DND-41 (cell line): ENCODE measurements around the gene INSC.

ENCODE experiments used
- ATAC-seq: fragments of 200-7000 bp; cut with Tn5 transposase; 3 replicates; pipeline ENCODE4 v1.9.1; 2021; ENCODE audit warnings: low read depth; ENCODE audit not compliant: insufficient read depth
- DNase-seq: peaks from one replicate; pipeline ENCODE4 v3.0.0-alpha.2; 2020
- H2AFZ ChIP-seq: 2 replicates; pipeline ENCODE4 v1.6.0; 2012; ENCODE audit warnings: low read depth, low read length
- H3K27ac ChIP-seq: 2 replicates; pipeline ENCODE4 v1.5.1; 2012; ENCODE audit warnings: low read length, inconsistent platforms
- H3K27me3 ChIP-seq: fragments of 200-600 bp; sonication (generic); 2 replicates; pipeline ENCODE4 v1.6.0; 2012; ENCODE audit warnings: low read length, mild to moderate bottlenecking, inconsistent platforms; ENCODE audit not compliant: insufficient read depth, poor library complexity
- H3K36me3 ChIP-seq: 2 replicates; pipeline ENCODE4 v1.5.1; 2012; ENCODE audit warnings: low read length, inconsistent platforms; ENCODE audit not compliant: insufficient read depth
- H3K4me1 ChIP-seq: 2 replicates; pipeline ENCODE4 v1.5.1; 2012; ENCODE audit warnings: mild to moderate bottlenecking, low read length; ENCODE audit not compliant: insufficient read depth
- H3K4me2 ChIP-seq: 2 replicates; pipeline ENCODE4 v1.6.0; 2012; ENCODE audit warnings: mild to moderate bottlenecking, moderate library complexity, low read length, inconsistent platforms; ENCODE audit not compliant: insufficient read depth
- H3K4me3 ChIP-seq, 2 experiments: fragments of 200-600 bp in 1 of 2; shearing (Covaris generic) in 1 of 2; 2 replicates each; pipeline ENCODE4 v1.5.1; 2012 to 2016; ENCODE audit warnings: inconsistent platforms in 2 of 2, low read length in 2 of 2, mild to moderate bottlenecking in 2 of 2, low read depth in 1 of 2, moderate library complexity in 1 of 2
- H3K79me2 ChIP-seq: 2 replicates; pipeline ENCODE4 v1.6.0; 2012; ENCODE audit warnings: low read length, inconsistent platforms; ENCODE audit not compliant: insufficient read depth
- H3K9ac ChIP-seq: 2 replicates; pipeline ENCODE4 v1.6.0; 2012; ENCODE audit warnings: low read depth, mild to moderate bottlenecking, inconsistent platforms, low read length, moderate library complexity
- H3K9me3 ChIP-seq: 2 replicates; pipeline ENCODE4 v1.5.1; 2012; ENCODE audit warnings: low read length, moderate library complexity, mild to moderate bottlenecking, inconsistent platforms; ENCODE audit not compliant: insufficient read depth, severe bottlenecking
- H4K20me1 ChIP-seq: 2 replicates; pipeline ENCODE4 v1.6.0; 2012; ENCODE audit warnings: low read length; ENCODE audit not compliant: insufficient read depth
- EZH2 ChIP-seq: IDR thresholded peaks from 3 replicates; pipeline ENCODE4 v1.6.1; 2012; ENCODE audit warnings: borderline replicate concordance, low read depth, mild to moderate bottlenecking, moderate library complexity, low read length, inconsistent platforms; ENCODE audit not compliant: severe bottlenecking
- TF ChIP-seq, protein P1 (sequence below): IDR thresholded peaks from 2 replicates; pipeline ENCODE4 v1.5.1; 2012; ENCODE audit warnings: borderline replicate concordance, low read length, moderate library complexity, mild to moderate bottlenecking; ENCODE audit not compliant: poor library complexity, severe bottlenecking; ENCODE audit errors: extremely low read depth

Gene INSC

DNA sequence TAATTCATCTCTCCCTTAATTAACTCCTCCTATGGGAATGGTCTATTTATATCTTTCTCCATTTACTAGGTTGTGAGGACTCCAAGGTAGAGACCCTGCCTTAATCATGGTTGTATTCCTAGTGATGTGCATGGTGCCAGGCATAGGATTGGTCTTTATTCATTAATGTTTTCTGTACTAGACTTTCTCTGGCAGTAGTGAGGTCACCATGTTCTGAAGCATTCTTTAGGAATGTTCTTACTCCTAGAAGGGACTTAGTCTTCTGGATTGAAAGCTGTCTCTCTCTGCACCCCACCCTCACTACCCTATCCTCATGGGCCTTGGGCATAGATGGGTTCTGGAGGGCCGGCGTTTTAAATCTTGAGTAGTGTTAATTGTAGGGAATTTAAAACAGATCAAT is 10.6 kb upstream of the INSC start:
- TF ChIP-seq, protein P1, sequence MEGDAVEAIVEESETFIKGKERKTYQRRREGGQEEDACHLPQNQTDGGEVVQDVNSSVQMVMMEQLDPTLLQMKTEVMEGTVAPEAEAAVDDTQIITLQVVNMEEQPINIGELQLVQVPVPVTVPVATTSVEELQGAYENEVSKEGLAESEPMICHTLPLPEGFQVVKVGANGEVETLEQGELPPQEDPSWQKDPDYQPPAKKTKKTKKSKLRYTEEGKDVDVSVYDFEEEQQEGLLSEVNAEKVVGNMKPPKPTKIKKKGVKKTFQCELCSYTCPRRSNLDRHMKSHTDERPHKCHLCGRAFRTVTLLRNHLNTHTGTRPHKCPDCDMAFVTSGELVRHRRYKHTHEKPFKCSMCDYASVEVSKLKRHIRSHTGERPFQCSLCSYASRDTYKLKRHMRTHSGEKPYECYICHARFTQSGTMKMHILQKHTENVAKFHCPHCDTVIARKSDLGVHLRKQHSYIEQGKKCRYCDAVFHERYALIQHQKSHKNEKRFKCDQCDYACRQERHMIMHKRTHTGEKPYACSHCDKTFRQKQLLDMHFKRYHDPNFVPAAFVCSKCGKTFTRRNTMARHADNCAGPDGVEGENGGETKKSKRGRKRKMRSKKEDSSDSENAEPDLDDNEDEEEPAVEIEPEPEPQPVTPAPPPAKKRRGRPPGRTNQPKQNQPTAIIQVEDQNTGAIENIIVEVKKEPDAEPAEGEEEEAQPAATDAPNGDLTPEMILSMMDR: no peak
- TF ChIP-seq EZH2: no peak
- no peaks in the 10 kb centered on the region for H3K79me2 ChIP-seq
- no peak overlapping the region for H3K4me3 ChIP-seq
- H3K27me3 ChIP-seq: peaks cover 19% of the 10 kb centered on the region
- H3K9ac ChIP-seq: no peak overlapping the region
- H3K4me1 ChIP-seq: no peaks in the 10 kb centered on the region
- H3K27ac ChIP-seq: no peak overlapping the region
- H3K9me3 ChIP-seq: no peaks in the 10 kb centered on the region
- ATAC-seq: no peak
- H2AFZ ChIP-seq: no peak overlapping the region
- H3K4me2 ChIP-seq: no peak overlapping the region
- H3K36me3 ChIP-seq: no peaks in the 10 kb centered on the region
- no peaks in the 10 kb centered on the region for H4K20me1 ChIP-seq
- DNase-seq: no peak

DNA sequence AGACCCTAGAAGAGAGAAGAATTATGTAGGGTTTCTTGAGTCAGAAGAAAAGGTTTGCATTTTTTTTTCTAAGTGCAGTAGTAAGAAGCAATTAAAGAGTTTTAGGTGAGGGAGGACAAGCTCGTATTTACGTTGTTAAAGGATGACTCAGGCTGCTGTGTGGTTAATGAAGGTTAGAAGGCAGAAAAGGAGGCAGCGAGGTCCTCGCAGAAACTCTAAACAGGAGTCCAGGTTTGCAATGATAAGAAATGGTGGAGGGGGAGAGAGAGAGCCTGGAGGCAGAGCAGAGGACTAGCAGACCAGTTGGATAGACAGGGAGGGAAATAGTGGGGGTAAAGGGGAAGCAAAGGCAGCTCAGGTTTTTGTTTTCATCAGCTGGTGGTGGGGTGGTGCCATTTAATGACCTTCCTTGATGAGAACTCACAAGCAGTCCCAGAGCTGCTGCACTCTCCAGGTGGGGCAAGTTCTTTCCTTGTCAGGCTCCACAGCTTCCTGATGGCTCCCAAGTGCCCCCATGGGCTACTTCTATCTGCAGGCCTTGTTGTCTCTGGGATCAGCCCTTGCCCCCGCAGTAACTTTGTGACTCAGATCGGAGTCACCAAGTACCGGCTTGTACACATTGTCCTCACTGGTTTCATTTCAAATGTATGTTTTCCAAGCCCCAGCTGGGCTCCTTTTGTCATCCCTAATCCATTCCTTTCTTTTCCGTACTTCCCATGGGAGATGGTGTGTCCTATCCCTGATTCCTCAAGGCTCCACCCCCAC is 8.3 kb upstream of the INSC start:
- H3K4me1 ChIP-seq: no peaks in the 10 kb centered on the region
- ATAC-seq (no peak), DNase-seq (no peak)
- no peaks in the 10 kb centered on the region for H3K9me3 ChIP-seq
- H3K4me3 ChIP-seq: no peak overlapping the region
- H3K27me3 ChIP-seq: peaks cover 13% of the 10 kb centered on the region
- H4K20me1 ChIP-seq: no peaks in the 10 kb centered on the region
- no peak for TF ChIP-seq EZH2
- TF ChIP-seq, protein P1: no peak
- no peak overlapping the region for H3K4me2 ChIP-seq
- H2AFZ ChIP-seq: no peak overlapping the region
- H3K36me3 ChIP-seq: no peaks in the 10 kb centered on the region
- no peaks in the 10 kb centered on the region for H3K79me2 ChIP-seq
- no peak overlapping the region for H3K9ac ChIP-seq
- H3K27ac ChIP-seq: no peak overlapping the region

DNA sequence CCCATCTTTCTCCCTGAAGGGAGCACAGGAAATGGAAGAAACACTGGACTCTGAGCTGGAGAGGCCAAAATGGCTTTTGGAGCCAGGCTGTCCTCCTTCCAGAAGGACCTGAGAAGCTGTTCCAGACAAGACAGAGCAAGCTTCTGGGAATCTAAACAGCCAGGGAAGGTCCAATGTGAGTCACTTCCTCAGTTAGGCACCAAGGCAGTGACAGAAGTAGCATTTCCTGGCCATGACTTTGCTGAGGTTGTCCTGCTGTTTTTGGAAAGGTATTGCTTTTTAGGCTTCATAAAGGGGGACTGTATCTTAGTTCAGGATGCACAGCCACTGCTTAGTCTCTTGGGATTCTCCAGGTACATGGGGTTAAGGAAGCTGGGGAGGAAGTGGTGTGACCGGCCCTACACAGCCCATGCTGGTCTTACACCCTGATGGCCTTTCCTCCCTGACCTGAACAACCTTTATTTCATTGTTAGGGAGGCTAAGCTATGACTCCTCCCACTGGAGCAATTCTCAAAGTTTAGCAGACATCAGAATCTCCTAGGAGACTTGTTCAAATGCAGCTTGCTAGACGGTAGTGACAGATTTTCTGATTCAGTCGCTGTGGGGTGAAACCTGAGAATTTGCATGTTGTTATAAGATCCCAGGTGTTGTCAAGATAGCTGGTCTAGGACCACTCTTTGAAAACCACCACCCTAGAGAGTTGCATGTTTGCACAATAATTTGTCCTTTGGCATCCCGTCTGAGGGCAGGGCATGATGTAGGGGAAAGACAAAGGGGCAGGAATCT is 6.8 kb upstream of the INSC start:
- Histone ChIP-seq H2AFZ (no peak overlapping the region), H3K27ac (no peak overlapping the region), H3K4me1 (no peaks in the 10 kb centered on the region), H3K9me3 (no peaks in the 10 kb centered on the region), H4K20me1 (no peaks in the 10 kb centered on the region), H3K36me3 (no peaks in the 10 kb centered on the region), H3K79me2 (no peaks in the 10 kb centered on the region), H3K9ac (no peak overlapping the region), H3K27me3 (peaks cover 9% of the 10 kb centered on the region), H3K4me2 (no peak overlapping the region), H3K4me3 (no peak overlapping the region)
- no peak for ATAC-seq
- DNase-seq: no peak
- TF ChIP-seq EZH2: no peak
- TF ChIP-seq, protein P1: no peak
